Thyroid gland (tissue), 4 donors: Measurements from ENCODE around the gene SCYL1.
A peak's percentile ranks its signal among the peaks of the same experiment; 100 is the strongest.

ENCODE experiments used
- POLR2A ChIP-seq, 2 donors: fragments of 450-650 bp; IDR thresholded peaks; one replicate each; pipeline ENCODE4 v1.6.1; 2017; ENCODE audit warnings: antibody characterized with exemption in 2 of 2, mild to moderate bottlenecking in 2 of 2, moderate library complexity in 1 of 2
- TF ChIP-seq, protein P1 (sequence below), 6 experiments: fragments of 200-600 bp in 3 of 6; fragments of 450-650 bp in 3 of 6; sonication (generic) in 3 of 6; IDR thresholded peaks; one replicate each; pipeline ENCODE4 v1.5.1; 2016 to 2019; ENCODE audit warnings: antibody characterized with exemption in 6 of 6, mild to moderate bottlenecking in 2 of 6, inconsistent platforms in 1 of 6, moderate library complexity in 1 of 6

DNA sequence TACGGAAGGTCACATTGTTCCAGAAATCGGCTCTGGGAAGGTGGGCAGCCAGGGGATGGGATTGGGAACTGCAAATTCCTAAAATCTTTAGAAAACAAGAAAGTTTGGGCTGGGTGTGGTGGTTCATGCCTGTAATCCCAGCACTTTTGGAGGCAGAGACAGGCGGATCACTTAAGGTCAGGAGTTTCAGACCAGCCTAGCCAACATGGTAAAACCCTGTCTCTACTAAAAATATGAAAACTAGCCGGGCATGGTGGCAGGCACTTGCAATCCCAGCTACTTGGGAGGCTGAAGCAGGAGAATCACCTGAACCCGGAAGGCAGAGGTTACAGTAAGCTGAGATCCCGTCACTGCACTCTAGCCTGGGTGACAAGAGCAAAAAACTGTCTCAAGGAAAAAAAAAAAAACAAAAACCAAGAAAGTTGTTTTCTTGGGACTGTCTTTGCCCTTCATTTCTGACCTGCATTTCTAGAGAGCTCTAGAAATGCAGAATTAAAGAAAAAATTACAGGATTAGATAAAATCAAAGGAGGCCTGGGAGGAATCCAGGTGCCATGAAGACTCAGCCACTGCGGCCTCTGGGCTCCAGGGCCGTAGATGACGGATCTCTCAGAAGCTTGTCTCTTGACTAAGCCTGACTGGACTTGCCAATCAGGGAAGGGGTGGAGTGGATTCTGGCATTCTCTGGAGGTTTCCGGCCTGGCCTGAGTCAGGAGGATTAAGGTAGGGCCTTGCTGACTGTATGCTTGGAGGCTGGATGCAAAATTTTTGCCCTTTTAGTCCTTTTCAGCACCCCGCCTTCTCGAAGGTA, 31.3 kb upstream of the SCYL1 start:
- peak in 1 of 2 donors; percentile 92 for TF ChIP-seq POLR2A (IDR thresholded peaks at IDR 0.05)
- TF ChIP-seq, protein P1, sequence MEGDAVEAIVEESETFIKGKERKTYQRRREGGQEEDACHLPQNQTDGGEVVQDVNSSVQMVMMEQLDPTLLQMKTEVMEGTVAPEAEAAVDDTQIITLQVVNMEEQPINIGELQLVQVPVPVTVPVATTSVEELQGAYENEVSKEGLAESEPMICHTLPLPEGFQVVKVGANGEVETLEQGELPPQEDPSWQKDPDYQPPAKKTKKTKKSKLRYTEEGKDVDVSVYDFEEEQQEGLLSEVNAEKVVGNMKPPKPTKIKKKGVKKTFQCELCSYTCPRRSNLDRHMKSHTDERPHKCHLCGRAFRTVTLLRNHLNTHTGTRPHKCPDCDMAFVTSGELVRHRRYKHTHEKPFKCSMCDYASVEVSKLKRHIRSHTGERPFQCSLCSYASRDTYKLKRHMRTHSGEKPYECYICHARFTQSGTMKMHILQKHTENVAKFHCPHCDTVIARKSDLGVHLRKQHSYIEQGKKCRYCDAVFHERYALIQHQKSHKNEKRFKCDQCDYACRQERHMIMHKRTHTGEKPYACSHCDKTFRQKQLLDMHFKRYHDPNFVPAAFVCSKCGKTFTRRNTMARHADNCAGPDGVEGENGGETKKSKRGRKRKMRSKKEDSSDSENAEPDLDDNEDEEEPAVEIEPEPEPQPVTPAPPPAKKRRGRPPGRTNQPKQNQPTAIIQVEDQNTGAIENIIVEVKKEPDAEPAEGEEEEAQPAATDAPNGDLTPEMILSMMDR (IDR thresholded peaks at IDR 0.05), result no peak
